HG03460 (cell line): ENCODE measurements around the gene CBFA2T2.
A peak's percentile ranks its signal among the peaks of the same experiment; 100 is the strongest.
"Not testable (repeated sequence)": the region's sequence is repeated elsewhere in the genome, so short reads cannot be mapped to it uniquely, and the experiment has no call there.

Experiments
- ATAC-seq: cut with Tn5 transposase; IDR thresholded peaks from one replicate; pipeline ENCODE4 v1.9.1; 2021; ENCODE audit not compliant: unreplicated experiment

The CBFA2T2 gene

DNA sequence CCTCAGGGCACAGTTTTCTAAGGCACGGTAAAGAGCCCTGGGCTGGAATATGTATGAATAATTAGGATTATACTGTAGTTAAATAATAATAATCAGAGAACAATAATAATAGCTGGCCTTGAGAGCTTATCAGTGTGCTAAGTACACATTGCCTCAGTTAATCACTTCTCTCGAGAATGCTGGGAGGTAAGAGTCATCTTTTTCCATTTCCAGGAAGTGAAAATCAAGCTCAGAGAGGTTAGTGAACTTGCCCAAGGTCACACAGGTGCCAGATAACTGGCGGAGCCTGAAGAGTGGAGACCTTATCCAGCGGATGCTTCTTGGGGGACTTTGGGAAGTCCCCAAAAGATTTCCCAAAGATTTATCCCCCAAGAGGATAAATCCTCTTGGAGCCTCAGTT lies 19.4 kb upstream of the CBFA2T2 start:
- no peak for ATAC-seq

DNA sequence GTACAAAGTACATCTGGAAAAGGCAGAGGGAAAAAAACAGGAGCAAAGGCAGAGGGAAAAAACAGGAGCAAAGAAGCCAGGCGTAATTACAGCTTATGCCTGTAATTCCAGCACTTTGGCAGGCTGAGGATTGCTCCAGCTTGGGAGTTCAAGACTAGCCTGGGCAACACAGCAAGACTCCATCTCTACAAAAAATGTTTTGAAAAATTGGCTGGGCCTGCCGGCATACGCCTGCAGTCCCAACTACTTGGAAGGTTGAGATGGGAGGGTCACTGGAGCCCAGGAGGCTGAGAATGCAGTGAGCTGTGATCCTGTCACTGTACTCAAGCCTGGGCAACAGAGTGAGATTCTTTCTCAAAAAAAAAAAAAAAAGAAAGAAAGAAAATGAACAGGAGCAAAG lies 19.0 kb upstream of the CBFA2T2 start:
- no peak for ATAC-seq

DNA sequence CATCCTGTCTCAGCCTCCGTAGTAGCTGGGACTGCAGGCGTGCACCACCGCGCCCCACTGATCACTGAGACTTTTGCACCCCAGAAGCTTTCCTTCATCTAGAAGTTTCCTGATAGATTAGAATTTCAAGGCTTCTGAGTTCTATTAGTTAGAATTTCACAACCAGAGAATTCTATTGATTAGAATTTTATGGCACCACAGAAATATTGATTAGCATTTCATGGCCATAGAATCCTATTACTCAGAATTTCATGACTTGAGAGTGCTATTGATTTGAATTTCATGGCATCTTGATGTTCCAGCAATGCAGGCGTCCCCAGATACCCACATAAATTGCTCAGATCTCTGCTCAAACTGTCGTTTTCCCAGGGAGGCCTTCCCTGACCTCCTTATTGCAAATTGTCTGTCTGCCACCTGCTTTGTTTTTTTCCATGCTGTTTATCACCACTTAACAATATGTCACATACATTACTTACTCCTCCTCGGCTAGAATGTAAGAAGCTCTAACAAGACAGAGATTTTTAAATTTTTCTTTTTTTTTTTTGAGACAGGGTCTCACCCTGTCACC lies 16.9 kb upstream of the CBFA2T2 start:
- no peak for ATAC-seq

DNA sequence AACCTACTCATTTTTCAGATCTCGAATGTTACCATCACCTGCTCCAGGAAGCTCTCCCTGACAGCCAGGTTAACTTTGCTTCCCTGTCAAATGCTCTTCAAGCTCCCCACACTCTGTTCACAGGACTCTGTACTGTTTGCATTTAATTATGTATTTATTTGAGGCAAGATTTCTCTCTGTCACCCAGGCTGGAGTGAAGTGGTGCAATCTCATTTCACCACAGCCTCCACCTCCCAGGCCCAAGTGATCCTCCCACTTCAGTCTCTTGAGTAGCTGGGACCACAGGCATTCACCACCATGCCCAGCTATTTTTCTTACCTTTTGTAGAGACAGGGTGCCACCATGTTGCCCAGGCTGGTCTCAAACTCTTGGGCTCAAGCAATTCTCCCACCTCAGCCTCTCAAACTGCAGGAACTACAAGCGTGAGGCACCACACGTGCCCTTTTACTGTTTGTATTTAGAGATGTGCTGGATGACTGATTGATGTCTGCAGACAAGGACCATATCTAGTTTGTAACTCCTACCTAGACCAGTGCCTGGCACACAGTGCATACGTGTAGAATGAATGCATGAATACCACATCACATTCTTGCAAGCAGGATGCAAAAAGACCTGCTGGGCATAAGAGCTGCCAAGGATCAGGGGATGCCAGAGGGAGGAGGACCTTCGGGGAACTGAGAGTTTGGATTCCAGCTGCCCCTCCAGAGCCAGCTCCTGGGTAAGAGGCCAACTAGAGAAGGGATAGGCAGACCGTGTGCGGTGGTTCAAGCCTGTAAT lies 15.6 kb upstream of the CBFA2T2 start:
- no peak for ATAC-seq

- no peak for ATAC-seq
Observed at GRCh38 chr20:33474963-33475362, 14.9 kb upstream of the CBFA2T2 start.

DNA sequence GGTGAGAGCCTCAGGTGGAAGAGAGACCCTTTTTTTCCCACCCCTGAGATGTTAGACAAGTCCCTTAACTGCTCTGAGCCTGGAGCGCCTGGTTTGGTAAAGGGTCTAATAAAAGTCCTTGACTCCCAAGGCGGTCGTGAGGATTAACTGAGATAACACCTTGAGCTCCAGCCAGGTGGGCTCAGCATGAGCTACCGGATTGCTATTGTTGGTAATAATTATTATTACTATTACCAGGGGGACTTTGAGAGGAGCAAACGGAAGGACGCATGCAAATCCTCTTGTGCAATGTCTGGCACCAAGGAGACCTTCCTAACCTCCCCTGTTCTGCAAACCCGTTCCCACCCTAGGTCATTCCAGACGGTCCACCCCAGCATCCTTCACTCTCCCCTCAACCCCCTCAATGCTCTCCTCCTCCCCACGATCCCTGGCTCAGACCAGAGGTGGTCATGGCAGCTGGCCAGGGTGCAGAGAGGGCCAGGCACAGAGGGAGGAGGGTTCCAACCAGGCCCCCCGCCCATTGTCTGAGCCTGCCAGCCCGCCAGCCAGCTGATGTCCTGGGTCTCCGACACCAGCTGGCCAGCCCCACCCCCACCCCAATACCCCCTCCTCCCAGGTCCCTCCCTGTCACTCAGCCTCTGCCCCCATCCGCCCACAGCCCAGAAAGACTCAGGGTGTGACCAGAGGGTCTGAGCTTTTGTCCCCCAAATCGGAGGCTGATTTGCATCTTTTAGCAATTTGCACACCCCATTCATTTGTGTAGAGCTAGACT lies 14.3 kb upstream of the CBFA2T2 start:
- no peak for ATAC-seq

DNA sequence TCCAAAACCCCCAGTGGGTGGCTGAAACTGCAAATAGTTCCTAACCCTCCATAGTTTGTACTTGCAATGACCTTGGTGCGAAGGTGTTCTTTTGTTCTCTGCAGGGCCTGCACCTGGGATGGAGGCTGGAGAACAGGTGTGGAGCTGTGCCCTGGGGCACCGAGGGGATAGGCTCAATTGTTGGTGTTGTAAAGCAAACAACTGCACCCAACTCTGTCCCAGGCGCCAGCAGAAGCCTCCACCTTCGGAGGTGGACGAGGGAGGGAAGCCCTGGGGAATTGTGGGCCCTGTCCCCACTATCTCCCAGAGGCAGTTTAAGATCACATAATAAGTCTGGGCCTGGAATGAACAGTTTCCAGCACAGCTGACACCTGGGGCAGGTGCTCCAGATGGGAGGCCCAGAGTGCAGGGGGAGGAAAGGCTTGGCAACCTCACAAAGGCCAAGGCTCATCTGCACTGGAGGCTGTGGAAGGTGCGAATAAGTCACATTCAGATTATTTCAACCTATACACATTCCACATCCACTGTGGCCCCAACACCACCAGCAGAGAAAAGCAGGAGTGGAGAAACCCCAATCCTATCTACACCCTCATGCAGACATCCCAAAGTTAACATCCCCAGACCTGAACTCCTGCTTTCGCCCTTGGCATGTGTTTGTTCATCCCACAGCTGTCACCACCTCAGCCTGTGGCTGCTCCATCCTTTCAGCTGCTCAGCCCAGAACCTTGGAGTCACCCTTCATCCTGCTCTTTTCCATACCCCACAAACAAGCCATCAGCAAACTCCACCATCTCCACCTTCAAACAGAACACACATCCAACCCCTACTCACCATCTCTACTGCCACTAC lies 12.3 kb upstream of the CBFA2T2 start:
- no peak for ATAC-seq

DNA sequence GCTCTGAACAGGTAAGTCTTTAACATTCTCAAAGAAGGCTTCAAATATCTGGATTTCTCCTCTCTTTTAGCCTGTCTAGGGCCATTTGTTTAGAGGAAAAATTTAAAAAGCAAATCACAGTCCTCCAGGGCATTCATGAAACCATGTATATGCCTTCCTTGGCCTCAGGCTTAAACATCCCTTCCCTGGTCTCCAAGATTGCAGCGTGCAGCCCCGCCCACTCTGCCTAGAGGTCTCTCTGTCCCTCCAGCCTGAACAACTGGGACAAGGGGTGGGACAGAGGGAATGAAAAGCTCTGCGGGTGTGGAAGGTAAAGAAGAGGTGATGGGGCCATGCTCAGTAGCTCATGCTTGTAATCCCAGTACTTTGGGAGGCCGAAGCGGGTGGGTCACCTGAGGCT lies 9.8 kb upstream of the CBFA2T2 start:
- ATAC-seq: no peak

DNA sequence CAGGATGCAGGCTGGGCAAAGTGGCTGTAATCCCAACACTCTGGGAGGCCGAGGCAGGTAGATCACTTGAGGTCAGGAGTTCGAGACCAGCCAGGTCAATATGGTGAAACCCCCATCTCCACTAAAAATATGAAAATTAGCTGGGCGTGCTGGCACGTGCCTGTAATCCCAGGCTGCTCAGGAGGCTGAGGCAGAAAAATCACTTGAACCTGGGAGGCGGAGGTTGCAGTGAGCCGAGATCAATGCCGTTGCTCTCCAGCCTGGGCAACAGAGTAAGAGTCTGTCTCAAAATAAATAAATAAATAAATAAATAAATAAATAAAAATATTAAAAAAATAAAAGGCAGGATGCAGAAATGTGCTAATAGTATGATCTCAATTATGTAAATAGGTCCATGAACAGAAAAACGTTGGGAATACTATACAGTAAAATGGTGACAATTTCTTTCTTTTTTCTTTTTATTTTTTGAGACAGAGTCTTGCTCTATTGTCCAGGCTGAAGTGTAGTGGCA lies 8.4 kb upstream of the CBFA2T2 start:
- ATAC-seq: no peak

- no peak for ATAC-seq
Observed at GRCh38 chr20:33482581-33482980, 7.3 kb upstream of the CBFA2T2 start.

GRCh38 chr20:33483186-33483585 lies 6.7 kb upstream of the CBFA2T2 start:
- ATAC-seq: not testable (repeated sequence)

DNA sequence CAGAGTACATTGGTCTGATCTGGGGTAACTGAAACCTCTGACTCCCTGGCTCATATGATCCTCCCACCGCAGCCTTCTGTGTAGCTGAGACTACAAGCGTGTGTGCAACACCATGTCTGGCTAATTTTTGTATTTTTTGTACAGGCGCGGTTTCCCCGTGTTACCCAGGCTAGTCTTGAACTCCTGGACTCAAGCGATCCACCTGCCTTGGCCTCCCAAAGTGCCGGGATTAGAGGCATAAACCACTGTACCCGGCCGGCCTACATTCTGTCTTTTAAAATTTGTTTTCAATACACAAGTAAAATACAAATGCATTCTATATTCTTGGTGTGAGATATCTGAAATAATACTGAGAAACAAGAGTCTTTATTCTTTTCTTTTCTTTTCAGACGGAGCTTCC lies 1.7 kb upstream of the CBFA2T2 start:
- no peak for ATAC-seq

GRCh38 chr20:33488661-33489494 lies 1.0 kb upstream of the CBFA2T2 start:
- not testable (repeated sequence) for ATAC-seq

GRCh38 chr20:33489495-33490022 lies 337 bp upstream of the CBFA2T2 start:
- peak; percentile 90 for ATAC-seq

DNA sequence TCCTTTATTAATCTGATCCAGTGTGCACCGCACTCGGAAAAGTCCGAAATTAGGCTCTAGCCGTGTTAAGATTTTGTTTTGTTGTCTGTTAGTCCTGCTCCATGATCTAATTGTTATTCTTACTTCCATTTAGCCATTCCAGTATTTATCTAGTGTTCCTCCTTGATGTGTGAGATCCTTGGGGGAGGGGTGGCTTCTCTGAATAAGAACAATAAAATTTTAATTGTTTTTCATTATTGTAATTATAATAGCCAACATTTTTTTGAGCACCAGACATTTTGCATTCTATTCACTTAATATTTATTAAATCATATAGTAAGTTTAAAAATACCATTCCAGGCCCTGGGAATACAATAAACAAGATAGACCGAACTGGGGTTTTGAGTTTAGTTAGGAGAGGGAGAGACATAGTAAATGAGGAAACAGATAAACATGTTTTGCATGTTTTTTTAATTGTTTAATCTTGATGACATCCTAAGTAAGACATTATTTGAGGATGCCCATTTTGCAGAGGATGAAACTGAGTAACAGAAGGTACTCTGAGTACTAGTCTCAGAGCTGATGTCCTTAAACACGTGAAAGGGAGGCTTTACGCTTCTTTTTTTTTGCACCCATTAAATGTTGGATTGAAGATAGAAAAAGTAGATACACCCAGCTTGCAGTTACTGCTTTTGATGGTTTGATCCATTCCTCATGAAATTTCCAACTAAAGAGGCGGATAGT lies 1.2 kb downstream of the CBFA2T2 start:
- no peak for ATAC-seq

GRCh38 chr20:33493076-33493766 lies 3.3 kb downstream of the CBFA2T2 start:
- ATAC-seq: no peak

DNA sequence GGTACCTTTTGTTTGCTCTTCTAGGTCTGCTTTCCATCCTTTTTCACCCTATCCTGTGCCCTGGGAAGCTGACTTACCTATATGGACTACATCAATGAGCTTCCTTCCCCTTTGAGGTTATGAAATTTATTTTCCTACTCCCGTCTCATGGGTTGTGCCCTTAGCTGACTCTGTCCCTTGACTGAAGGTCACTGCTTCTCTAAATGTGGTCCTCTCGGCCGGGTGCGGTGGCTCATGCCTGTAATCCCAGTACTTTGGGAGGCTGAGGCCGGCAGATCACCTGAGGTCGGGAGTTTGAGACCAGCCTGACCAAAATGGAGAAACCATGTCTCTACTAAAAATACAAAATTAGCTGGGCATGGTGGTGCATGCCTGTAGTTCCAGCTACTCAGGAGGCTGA lies 6.9 kb downstream of the CBFA2T2 start:
- not testable (repeated sequence) for ATAC-seq

DNA sequence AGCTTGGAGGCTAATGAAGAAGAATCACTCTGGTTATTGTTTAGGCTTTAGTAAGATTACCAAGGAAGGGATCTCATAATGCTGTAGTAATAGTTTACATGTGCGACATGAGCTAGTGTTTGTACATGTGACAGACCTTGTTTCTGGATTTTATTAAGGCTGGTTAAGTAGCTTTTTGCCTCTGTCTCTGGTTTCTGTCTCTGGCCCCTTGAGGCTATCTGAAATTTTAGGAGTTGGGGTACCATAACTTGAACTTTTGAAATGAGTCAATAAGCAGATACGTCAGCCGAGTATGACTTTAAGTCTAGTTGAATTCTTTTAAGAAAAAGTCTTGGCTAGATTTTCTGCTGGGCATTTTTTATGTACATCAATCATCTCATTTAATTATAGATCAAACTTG lies 9.5 kb downstream of the CBFA2T2 start:
- ATAC-seq: no peak

DNA sequence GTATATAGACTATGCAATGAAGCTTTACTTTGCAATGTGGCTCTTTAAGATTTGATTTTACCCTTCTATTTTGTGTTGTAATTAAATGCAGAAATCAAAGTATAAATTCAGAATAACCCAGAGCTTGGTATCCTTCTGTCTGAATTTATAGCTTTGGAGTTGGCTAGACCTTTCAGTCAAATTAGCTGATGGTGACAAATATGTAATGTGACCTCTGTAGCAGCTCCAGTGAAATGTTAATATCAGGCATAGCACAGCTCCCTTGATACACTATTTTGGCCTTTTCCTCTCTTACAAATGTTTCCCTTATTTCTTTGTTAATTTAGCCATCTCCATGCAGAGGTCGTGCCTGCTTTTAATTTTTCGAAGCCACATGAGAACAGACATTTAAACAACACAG lies 11.1 kb downstream of the CBFA2T2 start:
- ATAC-seq: no peak
